EL (cell line): ENCODE data around the gene FADS3.

Experiments
- DNase-seq: peaks from one replicate; pipeline ENCODE4 v3.0.0-alpha.2; 2016

FADS3 gene

DNA sequence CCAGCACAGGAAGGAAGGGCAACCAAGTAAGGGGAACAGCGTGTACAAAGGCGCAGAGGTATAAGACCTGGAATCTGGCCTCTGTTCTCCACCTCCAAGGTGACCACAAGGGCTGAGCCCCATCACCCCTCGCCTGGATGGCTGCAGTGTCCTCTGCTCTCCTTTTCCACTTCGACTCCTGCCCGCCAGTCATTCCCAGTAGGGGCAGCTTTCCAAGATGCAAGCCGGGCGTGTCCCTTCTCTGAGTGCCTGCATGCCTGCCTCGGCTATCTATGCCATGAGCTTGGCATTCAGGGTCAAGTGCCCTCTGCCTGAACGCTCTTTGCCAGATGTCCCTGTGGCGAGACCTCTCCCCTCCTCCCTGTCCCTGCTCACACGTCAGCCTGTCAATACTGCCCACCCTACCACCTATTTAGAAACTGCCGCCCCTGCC lies 17.0 kb downstream of the FADS3 start:
- DNase-seq = no peak

- no peak for DNase-seq
These were observed 17.6 kb downstream of the FADS3 start for GRCh38 chr11:61873588-61874376.

DNA sequence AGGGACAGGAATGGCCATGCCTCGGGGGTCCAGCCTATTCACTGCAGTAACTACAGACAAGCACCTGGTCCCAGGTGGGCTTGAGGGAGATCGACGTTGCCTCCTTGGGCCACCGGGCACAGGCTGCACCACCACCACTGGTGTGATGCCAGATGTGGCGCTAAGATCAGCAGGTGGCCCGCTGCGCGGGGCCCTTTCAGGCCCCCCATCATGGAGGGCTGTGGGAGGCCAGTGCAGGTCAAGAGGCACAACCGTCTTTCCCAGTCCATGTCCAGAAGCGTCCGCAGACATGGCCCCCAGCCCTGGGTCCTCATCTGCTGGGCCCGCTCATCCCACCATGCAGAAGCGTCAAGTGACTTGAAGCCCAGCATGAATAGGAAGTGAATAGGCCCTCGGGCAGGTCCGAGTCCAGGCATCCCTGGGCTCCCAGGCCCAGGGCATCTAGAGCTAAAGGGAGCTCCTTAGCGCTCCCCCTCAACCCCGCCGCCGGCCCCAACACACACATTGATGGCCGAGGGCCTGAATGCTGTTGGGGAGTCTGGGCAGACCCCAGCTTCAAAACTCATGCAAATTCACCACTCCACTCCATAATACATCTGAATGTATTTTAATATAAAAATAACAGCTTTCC lies 18.3 kb downstream of the FADS3 start:
- no peak for DNase-seq

DNA sequence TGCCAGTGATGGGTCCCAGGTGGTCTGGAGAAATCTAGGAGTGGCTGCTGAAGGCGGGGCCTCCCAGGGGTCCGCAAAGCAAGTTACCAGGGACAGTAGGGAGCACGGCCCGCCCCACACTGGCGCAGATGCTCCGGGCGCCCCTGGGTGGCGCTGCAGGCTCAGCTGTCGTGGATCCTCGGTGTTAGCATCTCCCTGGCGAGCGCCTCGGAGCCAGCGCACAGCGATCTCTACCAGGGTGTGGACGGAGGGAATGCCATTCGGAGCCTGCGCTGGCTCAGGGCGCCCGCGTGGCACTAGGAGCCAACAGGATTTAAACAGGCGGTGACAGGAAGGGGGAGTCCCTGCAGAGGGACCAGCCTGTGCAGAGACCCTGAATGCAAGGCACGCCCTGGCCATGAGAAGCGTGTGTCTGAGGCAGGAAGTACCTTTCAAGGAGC lies 20.2 kb downstream of the FADS3 start:
- DNase-seq = peak; percentile 82

DNA sequence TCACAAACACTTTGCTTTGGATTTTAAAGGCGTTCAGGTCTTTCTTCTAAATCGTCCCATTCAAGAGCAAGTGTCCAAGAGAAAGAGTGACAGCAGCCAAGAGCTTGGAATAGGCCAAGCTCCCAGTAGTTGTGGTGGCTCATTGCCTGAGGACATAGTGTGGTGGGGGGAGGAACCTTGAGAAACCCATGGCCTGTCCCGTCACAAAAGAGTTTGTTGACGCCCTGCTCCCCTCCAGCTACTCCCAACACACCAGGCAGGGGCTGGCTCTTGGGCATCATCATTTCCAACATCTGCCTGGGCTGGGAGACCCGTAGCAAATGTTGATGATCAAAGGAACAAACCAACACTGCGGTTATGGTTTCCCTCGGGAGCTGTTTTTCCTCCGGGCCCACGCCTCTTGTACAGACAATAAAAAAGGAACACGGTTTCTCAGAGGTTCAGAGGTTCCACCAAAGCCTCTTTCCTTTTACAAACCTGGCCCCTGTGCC lies 20.8 kb downstream of the FADS3 start:
- no peak for DNase-seq

GRCh38 chr11:61869708-61870451 lies 21.5 kb downstream of the FADS3 start:
- no peak for DNase-seq

GRCh38 chr11:61869429-61869707 lies 22.0 kb downstream of the FADS3 start:
- no peak for DNase-seq

DNA sequence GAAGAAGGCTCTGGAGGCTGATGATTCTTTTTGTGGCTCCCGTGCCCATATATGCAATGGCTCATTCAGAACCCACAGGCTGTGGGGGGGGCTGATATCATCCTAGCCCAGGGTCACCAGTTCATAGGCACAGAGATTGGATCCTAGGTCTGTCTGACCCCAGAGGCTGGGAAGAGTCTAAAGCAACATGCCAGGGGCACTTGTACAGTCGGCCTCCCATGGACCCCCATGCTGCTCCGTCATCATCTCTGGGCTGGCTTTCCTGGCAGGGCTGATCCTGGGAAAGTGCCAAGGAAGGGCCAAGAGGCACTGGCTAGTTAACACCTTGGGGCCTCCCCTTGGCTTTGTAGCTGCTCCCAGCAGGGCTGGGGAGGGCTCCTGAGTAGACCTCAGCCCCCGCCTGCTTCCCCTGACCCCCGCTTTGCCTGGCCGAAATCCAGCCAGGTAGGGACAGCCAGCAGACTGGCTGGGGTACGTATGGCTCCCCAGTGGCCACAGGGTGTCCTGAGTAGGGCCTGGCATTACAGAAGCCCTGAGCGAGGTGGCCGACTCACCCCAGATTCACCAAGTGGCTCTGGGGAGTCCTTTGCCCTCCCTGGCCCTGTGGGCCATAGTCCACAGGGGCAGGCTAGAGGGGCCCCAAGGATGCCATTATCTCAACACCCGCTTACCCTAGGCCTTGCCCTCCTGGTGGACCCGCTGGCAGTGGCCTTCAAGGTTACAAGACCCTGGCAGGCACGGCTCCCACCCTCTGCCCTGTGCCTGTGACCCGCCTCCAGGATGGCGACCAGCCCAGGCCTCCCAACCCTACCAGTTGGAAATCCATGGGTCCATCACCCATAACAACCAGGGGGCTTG lies 22.5 kb downstream of the FADS3 start:
- no peak for DNase-seq

- no peak for DNase-seq
These were observed 24.4 kb downstream of the FADS3 start for GRCh38 chr11:61866958-61867343.

GRCh38 chr11:61866231-61866957 lies 25.0 kb downstream of the FADS3 start:
- no peak for DNase-seq

DNA sequence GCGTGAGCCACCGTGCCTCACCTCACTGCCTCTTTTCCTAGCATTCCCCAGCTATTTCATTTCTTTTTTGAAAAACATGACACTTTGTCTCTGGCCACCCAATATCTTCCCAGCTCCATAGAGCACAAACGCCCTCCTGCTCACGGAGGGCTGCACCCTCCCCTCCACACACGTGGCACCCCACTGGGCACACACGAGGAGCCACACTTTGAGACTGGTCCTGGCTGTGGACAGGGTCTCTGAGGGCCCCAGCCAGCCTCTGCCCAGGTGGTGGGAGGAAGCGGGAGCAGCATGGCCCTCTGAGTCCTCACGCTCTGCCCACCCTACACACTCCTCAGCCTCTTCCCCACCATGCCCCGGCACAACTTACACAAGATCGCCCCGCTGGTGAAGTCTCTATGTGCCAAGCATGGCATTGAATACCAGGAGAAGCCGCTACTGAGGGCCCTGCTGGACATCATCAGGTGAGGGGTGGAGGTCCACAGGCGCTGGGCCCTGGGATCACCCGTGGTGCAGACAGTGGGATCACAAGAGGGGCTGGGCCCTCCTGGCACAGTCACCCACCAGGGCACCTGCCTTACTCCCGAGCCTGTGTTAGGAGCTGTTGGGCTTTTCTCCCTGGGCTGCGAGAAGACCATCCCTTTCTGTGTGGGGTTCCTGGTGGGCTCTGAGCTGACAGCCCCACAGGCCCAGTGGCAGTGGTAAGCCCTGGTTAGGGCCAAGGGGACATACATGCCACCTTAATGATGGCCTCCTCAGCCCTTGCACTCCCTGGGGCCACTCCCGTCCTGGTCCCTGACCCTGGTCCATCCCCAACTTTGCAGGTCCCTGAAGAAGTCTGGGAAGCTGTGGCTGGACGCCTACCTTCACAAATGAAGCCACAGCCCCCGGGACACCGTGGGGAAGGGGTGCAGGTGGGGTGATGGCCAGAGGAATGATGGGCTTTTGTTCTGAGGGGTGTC lies 26.2 kb downstream of the FADS3 start:
- DNase-seq = no peak

GRCh38 chr11:61863548-61864081 lies 27.7 kb downstream of the FADS3 start:
- no peak for DNase-seq

DNA sequence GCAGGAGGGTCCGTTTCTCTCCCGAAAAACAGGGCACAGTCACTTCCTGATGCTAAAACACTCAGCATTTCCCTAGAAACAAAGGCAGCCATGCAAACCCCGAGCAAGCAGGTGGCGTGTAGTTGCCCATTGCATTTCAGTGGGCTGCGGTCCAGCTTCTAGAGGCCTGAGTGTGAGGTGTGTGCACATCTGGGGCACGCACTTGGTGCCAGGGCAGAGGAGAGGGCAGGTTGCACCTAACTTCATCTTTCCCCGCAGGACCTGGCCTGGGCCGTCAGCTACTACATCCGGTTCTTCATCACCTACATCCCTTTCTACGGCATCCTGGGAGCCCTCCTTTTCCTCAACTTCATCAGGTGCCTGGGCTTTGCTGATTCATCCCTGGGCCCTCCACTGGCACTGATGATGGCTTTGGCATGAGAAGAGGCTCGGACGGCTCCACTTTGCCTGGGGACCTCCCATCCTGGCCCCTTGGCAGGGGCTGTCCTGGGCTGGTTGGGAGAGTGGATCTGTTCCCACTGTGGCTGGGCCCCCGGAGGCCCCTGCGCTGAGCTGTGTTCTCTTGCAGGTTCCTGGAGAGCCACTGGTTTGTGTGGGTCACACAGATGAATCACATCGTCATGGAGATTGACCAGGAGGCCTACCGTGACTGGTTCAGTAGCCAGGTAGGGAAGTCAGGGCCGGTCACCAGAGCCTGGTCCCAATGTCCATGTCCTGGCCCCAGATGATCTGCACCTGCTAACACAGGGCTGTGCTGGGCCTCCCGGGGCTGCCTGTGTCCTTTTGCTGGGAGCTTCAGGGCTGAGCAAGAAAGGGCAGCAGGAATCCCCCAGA lies 28.4 kb downstream of the FADS3 start:
- no peak for DNase-seq

- DNase-seq = no peak
These were observed 29.7 kb downstream of the FADS3 start for GRCh38 chr11:61861634-61862033.

- DNase-seq = peak; percentile 30
These were observed 31.1 kb downstream of the FADS3 start for GRCh38 chr11:61860054-61860903.

DNA sequence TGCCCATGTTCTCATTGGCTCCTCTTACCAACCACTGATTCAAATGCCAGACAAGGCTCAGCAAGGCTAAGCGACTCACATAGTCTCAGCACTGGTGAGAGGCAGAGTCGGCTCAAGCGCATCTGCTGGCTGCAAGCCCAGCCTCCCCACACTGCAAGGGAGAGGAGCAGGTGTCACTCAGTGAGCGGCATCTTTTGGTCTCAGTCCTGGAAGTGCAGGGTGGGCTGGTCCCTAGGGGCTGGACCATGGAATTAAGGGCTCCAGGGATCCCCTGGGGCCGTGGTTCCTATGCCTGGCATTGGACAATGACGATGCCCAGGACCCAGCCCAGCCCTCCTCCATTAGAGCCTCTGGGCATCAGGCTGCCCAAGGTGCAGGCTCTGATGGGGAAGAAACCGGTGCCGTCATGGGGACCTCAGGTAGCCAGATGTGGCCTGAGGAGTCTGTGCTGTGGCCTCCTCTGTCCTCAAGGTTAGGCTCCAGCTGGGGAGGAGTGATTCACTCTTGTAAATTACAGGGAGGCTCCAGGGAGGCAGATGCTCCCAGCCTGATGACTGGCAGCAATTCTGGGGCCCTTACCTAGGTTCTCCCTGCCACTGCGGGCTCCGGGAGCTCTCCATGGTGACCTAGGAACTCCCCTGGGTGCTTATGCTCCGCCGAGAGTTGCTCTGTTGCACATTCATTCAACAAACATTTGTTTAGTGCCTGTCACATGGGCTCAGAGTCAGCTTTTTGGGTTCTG lies 35.2 kb downstream of the FADS3 start:
- no peak for DNase-seq

GRCh38 chr11:61854966-61855714 lies 36.2 kb downstream of the FADS3 start:
- DNase-seq = no peak
